Small intestine (tissue), 7 donors: ENCODE data around the gene RAET1G. TPM values are rescaled to one million over a fixed set of nuclear protein-coding genes. Genes with fewer than 3 reads are reported as not detected.
"Not testable (repeated sequence)": the region's sequence is repeated elsewhere in the genome, so short reads cannot be mapped to it uniquely, and the experiment has no call there.

Experiments
- DNase-seq, 2 donors: peaks; one replicate each; pipeline versions ENCODE4 v3.0.0 to v3.0.0-alpha.2; 2013
- FAIRE-seq: peaks from 2 replicates; lab custom pipeline; 2012; peaks lifted over from hg19 to GRCh38; lab: Jason Lieb, UNC
- H3K27ac ChIP-seq, 3 donors: one replicate each; pipeline ENCODE4 v1.5.1; 2013; ENCODE audit warnings: low read length in 2 of 3, mild to moderate bottlenecking in 2 of 3, control low read depth in 1 of 3, inconsistent platforms in 1 of 3, low read depth in 1 of 3, moderate library complexity in 1 of 3
- H3K27me3 ChIP-seq, 3 donors: one replicate each; pipeline ENCODE4 v1.6.1; 2013; ENCODE audit warnings: low read length in 3 of 3, inconsistent platforms in 1 of 3; ENCODE audit not compliant: control insufficient read depth in 3 of 3, insufficient read depth in 3 of 3
- H3K36me3 ChIP-seq, 3 donors: one replicate each; pipeline ENCODE4 v1.6.1; 2013; ENCODE audit warnings: low read length in 3 of 3, inconsistent platforms in 1 of 3, low read depth in 1 of 3, mild to moderate bottlenecking in 1 of 3, moderate library complexity in 1 of 3; ENCODE audit not compliant: control insufficient read depth in 3 of 3, insufficient read depth in 2 of 3
- H3K4me1 ChIP-seq, 3 donors: one replicate each; pipeline ENCODE4 v1.6.1; 2013; ENCODE audit warnings: low read length in 2 of 3, inconsistent platforms in 1 of 3, low read depth in 1 of 3, mild to moderate bottlenecking in 1 of 3, moderate library complexity in 1 of 3; ENCODE audit not compliant: control insufficient read depth in 3 of 3, insufficient read depth in 2 of 3
- H3K4me3 ChIP-seq, 3 donors: one replicate each; pipeline ENCODE4 v1.5.1; 2013; ENCODE audit warnings: low read length in 3 of 3, control low read depth in 1 of 3, inconsistent platforms in 1 of 3, low read depth in 1 of 3, mild to moderate bottlenecking in 1 of 3, moderate library complexity in 1 of 3
- H3K9me3 ChIP-seq, 2 donors: one replicate each; pipeline ENCODE4 v1.6.1; 2013; ENCODE audit warnings: low read depth in 1 of 2, low read length in 1 of 2; ENCODE audit not compliant: control insufficient read depth in 2 of 2, insufficient read depth in 1 of 2
- WGBS, 3 donors: extraction: QIAGEN DNeasy Blood & Tissue Kit; methylation state at CpG; one replicate each; pipeline ENCODE4 v1.1.7; 2013; 5-methylcytosine and 5-hydroxymethylcytosine counted together
- polyA plus RNA-seq, 4 donors: library from polyadenylated mRNA; stranded (reverse) in 3 of 4; unstranded in 1 of 4; fragments of 200-250 nt in 3 of 4; fragments of 120-200 nt in 1 of 4; gene quantifications; one replicate each; pipeline versions ENCODE4 v1.2.1 to v1.2.3, GENCODE V29; 2013
- donor health status: healthy with polysubstance abuse.
- donor health status: control.
- donor health status: control.
- donor health status: Bipolar disorder and iron deficiency.
- donor health status: healthy.

RAET1G gene
- polyA plus RNA-seq, 4 donors, result 0.15 to 0.27 TPM; not detected in 2

- H3K4me3 ChIP-seq, H3K27ac ChIP-seq, FAIRE-seq, DNase-seq, H3K36me3 ChIP-seq, H3K4me1 ChIP-seq, H3K9me3 ChIP-seq: not testable (repeated sequence)
- WGBS, 3 donors, result 34 to 46% (median 35%) methylated on average over 3 of the region's 3 CpGs
- H3K27me3 ChIP-seq, result peaks cover 0 to 67% (median 28%) of the 10 kb centered on the region in 3 donors
These were observed 35.2 kb upstream of the RAET1G start for GRCh38 chr6:149958124-149958523.

GRCh38 chr6:149955654-149956317 is 32.9 kb upstream of the RAET1G start:
- peaks cover 0 to 64% (median 24%) of the 10 kb centered on the region in 3 donors for H3K27me3 ChIP-seq
- 25 to 35% (median 31%) methylated on average over 7 of the region's 7 CpGs for WGBS, 3 donors
- DNase-seq, H3K4me1 ChIP-seq, H3K27ac ChIP-seq, H3K36me3 ChIP-seq, H3K9me3 ChIP-seq, FAIRE-seq, H3K4me3 ChIP-seq: not testable (repeated sequence)

- FAIRE-seq, H3K27ac ChIP-seq, H3K36me3 ChIP-seq, H3K4me3 ChIP-seq, DNase-seq, H3K4me1 ChIP-seq, H3K9me3 ChIP-seq: not testable (repeated sequence)
- H3K27me3 ChIP-seq, result peaks cover 0 to 65% (median 20%) of the 10 kb centered on the region in 3 donors
- WGBS, 3 donors, result 9 to 17% (median 15%) methylated on average over 12 to 13 of the region's 21 CpGs
These were observed 32.2 kb upstream of the RAET1G start for GRCh38 chr6:149954984-149955653.

- not testable (repeated sequence) for DNase-seq, FAIRE-seq, H3K27ac ChIP-seq, H3K4me1 ChIP-seq, H3K4me3 ChIP-seq, H3K36me3 ChIP-seq, H3K9me3 ChIP-seq
- 4 to 7% (median 4%) methylated on average over 32 to 42 of the region's 53 CpGs for WGBS, 3 donors
- H3K27me3 ChIP-seq, result peaks cover 0 to 70% (median 20%) of the 10 kb centered on the region in 3 donors
These were observed 31.5 kb upstream of the RAET1G start for GRCh38 chr6:149954328-149954983.

- H3K36me3 ChIP-seq, FAIRE-seq, DNase-seq, H3K4me3 ChIP-seq, H3K9me3 ChIP-seq, H3K4me1 ChIP-seq, H3K27ac ChIP-seq: not testable (repeated sequence)
- 0% methylated on average over 1 to 4 of the region's 10 CpGs for WGBS, 3 donors
- H3K27me3 ChIP-seq, result peaks cover 0 to 66% (median 20%) of the 10 kb centered on the region in 3 donors
These were observed 31.0 kb upstream of the RAET1G start for GRCh38 chr6:149953934-149954327.

- H3K27me3 ChIP-seq, result peaks cover 0 to 68% (median 22%) of the 10 kb centered on the region in 3 donors
- H3K9me3 ChIP-seq, H3K4me1 ChIP-seq, DNase-seq, H3K27ac ChIP-seq, H3K36me3 ChIP-seq, H3K4me3 ChIP-seq, FAIRE-seq: not testable (repeated sequence)
- 17 to 28% (median 25%) methylated on average over 2 of the region's 2 CpGs for whole genome bisulfite sequencing, 3 donors
These were observed 30.5 kb upstream of the RAET1G start for GRCh38 chr6:149953390-149953789.

GRCh38 chr6:149951626-149952025 is 28.7 kb upstream of the RAET1G start:
- peaks cover 0 to 72% (median 24%) of the 10 kb centered on the region in 3 donors for H3K27me3 ChIP-seq
- FAIRE-seq (no peak), DNase-seq (no peak)
- no peak overlapping the region for H3K4me3 ChIP-seq
- H3K4me1 ChIP-seq, result no peaks in the 10 kb centered on the region
- H3K9me3 ChIP-seq, result no peaks in the 10 kb centered on the region
- WGBS, 3 donors, result 71 to 96% (median 76%) methylated on average over 3 of the region's 3 CpGs
- no peaks in the 10 kb centered on the region for H3K36me3 ChIP-seq
- no peak overlapping the region for H3K27ac ChIP-seq

GRCh38 chr6:149951096-149951495 is 28.2 kb upstream of the RAET1G start:
- Histone ChIP-seq H3K36me3 (no peaks in the 10 kb centered on the region), H3K9me3 (no peaks in the 10 kb centered on the region), H3K27me3 (peaks cover 0 to 74% (median 26%) of the 10 kb centered on the region in 3 donors), H3K4me3 (no peak overlapping the region), H3K4me1 (no peaks in the 10 kb centered on the region), H3K27ac (no peak overlapping the region)
- 68 to 75% (median 71%) methylated on average over 9 of the region's 9 CpGs for WGBS, 3 donors
- DNase-seq (no peak), FAIRE-seq (no peak)
